ENCODE measurements around the gene MAP2K6. TPM values are rescaled to one million over a fixed set of nuclear protein-coding genes. Genes with fewer than 3 reads are reported as not detected.

MAP2K6 gene
- total RNA-seq, 2 experiments from 2014 or later = 1.6 to 1.7 TPM

DNA sequence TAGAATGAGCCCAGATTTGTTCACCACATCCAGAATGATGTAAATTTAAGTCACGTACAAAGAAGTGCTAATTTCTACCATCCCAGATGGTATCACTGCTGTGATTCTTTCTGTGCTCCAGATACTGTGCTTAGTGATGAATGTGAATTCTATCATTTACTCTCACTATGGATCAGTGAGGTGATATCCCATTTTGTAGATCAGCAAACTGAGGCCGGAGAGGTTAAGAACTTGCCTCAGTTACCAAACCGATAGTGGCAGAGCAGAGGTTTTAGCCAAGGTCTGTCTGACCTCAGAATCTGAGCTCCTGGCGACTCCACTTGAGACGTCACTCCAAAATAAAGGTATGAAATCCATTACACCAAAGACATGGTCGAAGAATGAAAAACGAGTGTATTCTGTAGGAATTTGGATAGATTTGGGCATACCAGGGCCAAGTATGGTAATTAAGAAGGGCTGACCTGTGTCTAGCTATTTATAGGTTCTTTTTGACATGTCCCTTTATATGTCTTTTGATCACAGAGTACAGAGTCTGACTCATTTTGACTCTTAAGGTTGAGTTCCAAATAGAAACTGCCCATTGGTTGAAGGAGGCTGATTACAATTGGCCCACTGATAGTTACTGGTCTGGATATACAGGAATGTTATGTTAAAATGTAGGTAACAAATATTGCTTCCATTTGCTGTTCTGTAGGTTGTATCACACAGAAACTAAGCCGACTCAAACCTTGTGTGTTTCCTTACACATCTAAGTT lies 10.0 kb downstream of the MAP2K6 start:
- POLR2A ChIA-PET = no interaction called here
- CTCF ChIA-PET = interaction anchor here (1.3 to 2.5 kb wide), 2 partner anchors 10 to 82 kb away, joined by 4 to 10 read pairs; partner anchors contain the start of gene MAP2K6

DNA sequence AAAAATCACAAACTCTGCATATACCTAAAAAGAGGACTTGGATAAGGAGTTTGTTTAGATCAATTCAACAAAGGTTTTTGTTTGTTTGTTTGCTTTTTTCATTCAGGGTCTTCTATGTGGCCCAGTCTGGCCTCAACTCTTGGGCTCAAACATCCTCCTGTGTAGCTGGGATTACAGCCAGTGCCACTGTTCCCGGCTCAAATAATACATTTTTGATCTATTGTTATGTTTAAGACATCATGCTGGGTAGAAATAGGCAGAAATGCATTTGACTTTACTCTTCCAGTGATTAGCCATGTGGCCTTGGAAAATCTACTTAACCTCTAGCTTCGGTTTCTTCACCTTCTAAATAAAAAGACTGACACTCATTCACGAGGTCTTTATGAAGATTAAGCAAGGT lies 11.5 kb downstream of the MAP2K6 start:
- CTCF ChIA-PET = no interaction called here
- POLR2A ChIA-PET = interaction anchor here (0.6 kb wide), 1 partner anchor 1204 kb away, joined by 3 read pairs; no protein-coding TSS in a partner anchor

DNA sequence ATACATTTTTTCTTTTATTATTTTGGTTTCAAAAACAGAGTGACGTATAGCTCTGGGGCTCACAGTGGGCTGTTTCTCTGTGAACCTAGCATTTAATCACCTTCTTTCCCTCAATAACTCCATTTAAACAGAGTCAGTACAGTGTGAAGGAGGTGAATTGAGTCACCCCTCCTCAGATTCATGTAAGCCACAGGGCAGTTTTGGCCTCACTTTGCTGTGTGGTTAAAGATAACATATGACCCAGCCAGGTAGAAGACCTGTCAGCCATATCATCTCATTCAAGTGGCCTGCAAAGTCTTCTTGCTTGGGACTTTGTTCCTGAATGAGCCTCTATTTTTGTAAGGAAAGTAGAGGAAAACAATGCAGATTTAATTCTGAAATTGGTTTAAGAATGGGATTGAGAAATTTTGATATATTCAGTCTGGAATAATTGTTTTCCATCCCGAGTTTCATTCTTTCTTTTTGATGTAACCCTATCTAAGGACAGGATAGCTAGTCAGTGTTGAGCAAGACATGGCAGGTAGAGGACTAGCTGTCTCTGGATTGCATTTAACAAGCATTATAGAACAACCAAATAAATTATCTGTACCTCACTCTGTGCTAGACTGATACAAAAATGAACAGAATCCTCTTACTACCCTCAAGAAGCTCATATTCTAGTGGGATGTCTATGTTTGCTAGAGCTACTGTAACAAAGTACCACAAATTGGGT lies 13.1 kb downstream of the MAP2K6 start:
- POLR2A ChIA-PET = no interaction called here

DNA sequence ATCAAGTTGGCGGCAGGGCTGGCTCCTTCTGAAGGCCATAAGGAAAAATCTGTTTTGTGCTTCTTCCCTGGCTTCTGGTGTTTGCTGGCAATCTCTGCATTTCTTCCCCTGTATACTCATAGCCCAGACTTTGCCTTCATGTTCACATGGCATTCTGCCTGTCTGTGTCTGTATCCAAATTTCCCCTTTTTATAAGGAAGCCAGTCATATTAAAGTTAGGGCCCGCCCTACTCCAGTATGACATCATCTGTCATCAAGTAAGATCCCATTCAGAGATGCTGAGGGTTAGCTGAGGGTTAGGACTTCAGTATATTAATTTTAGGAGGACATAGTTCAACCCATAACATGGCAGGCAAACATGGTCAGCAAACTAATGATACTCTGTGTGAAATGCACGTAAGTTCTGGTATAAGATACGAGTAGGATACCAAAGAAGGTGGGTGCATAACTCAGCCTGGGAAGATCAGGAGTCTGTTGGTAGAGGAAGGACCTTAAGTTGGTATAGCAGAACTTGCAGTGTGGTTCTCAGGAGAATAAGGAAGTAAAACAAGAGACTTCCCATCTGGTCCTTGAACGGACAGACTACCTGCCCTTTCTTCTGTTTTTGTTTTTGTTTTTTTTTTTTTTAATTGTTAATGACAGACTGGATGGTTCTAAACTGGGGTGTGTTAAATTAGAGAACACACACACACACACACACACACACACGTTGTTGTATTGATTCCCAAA lies 13.9 kb downstream of the MAP2K6 start:
- CTCF ChIA-PET = no interaction called here

More for the DNA sequence above, 13.1 kb downstream of the MAP2K6 start:
- CTCF ChIA-PET = no interaction called here

DNA sequence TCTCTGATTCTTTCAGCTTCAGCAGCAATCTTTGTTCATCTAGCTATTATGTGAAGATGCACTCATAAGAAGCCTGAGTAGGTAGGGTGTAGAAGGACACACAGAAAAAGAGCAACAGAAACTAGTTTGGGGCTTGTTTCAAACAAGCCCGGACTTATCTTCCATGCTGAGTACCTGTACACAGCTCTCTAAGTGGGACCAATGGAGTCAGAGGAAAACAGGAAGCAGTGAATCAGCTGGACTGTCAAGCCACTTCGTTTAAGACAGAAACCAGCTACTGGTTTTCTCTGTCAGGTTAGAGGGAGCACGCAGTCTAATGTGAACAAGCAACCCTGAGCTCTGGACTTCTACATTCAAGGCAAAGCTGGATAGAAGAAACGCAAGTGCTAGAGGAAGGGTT lies 16.0 kb downstream of the MAP2K6 start:
- ChIA-PET CTCF (no interaction called here), POLR2A (no interaction called here)

More for the DNA sequence above, 13.9 kb downstream of the MAP2K6 start:
- POLR2A ChIA-PET = no interaction called here

DNA sequence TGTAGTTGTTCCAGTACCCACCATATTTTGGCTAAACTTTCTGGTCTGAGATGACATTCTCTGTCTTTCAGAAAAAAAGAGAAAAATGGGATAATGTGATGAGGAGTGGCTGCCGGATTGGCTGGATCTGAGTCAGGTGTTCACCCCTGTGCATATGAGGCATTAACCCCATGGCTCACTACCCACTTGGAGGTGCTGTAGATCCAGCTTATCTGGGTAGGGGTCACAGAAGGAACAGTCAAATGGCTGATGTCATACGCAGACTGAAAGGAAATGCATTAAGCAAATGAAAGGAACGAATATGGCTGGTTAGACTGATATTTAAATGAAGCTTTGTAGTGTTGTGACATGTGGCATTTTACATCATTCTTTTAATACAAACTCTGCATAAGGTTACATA lies 17.3 kb downstream of the MAP2K6 start:
- CTCF ChIA-PET = no interaction called here
- POLR2A ChIA-PET = no interaction called here

DNA sequence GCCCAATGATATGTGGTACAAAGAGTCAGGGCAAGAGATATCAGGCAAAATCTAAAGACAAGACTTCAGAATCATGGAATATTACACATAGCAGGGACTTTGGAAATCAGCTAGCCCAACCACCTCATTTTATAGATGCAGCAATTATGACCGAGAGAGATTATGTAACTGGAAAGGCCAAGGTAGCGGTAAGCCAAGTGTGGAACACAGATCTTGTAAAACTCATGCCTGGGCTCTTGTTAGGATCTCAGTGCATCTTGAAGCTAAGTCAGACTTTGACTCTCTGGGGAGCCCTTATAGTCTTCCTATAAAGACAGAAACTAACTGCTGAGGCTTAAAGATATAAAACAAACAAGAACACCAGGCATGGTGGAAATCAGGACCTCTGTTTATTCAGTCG lies 18.6 kb downstream of the MAP2K6 start:
- CTCF ChIA-PET = no interaction called here
- POLR2A ChIA-PET = no interaction called here

DNA sequence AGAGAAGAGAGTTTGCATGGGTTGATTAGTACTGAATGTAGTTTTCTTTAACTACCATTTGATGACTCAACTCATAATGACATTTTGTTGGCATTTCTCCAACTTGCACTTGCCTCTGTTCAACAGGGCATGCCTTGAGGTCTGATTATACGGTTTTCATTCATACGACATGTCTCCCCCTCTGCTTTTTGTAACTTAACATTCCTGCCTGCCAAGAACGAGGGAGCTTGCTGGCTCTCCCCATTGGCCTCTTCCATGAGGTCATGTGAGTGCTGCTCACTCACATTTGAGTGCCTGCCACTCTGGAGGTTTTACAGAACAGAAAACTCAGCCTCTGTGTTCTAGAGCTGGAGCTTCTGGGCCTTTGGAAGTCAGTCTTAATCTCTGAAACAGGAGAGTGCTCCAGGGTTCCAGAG lies 19.7 kb downstream of the MAP2K6 start:
- ChIA-PET POLR2A (no interaction called here), CTCF (interaction anchor here (0.6 kb wide), 1 partner anchor 38 kb away, joined by 4 read pairs; no protein-coding TSS in a partner anchor)

DNA sequence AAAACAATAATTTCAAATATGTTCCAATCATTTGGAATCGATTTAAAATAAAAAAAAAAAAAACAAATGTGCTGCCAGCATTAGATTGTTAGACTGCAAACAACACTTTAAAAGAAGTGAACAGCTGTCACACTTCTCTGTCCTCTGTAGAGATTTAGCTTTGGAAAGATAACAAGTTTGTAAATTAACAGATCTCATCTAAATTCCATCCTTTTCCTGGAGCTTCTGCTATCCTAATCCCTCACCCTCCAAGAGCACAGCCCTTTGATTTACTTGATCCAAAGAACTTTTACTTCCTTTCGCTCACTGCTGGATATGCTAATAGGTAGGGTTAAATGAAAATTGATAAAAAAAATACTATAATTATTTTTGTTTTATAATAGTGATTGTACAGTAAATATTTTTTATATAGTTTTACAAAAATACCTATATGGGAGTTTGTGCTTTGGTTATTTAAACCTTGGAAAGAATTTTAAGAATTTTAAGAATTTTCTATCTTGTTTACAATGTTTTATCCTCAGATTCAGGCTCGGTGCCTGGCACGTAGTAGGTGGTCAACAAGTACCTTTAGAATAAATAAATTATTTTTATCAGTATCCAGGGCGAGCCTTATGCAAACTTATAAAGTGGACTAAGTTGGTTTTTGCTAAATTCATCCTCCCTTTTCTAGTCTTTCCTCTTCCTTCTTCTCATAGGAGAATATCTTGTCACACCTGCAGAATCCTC lies 21.6 kb downstream of the MAP2K6 start:
- ChIA-PET POLR2A (interaction anchor here (0.6 kb wide), 1 partner anchor 1684 kb away, joined by 3 read pairs; no protein-coding TSS in a partner anchor), CTCF (no interaction called here)

DNA sequence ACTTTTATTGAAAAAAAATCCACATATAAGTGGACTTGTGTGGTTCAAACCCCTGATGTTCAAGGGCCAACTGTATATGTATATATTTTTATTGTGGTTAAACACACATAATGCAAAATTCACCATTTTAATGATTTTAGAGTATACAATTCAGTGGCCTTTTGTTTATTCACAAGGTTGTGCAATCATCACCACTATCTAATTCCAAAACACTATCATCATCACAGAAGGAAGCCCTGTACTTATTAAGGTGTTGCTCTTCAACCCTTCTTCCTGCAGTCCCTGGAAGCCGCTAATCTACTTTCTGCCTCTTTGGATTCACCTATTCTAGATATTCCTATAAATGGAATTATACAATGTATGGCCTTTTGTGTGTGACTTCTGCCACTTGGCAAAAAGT lies 23.0 kb downstream of the MAP2K6 start:
- POLR2A ChIA-PET = no interaction called here
- CTCF ChIA-PET = interaction anchor here (0.7 kb wide), 1 partner anchor 23 kb away, joined by 6 read pairs; no protein-coding TSS in a partner anchor

DNA sequence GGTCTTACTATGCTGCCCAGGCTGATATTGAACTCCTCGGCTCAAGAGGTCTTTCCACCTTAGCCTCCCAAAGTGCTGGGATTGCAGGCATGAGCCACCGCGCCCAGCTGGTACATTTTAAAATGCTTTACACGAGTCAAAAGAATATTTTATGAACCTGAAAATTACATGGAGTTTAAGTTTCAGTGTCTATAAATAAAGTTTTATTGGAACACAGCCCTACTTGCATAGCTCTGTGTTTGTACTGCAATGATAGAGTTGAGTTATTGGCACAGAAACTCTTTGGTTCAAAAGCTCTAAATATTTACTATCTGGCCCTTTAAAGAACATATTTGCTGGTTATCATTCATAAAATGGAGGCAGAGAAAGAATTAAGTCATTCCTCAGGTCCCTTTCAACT lies 24.3 kb downstream of the MAP2K6 start:
- ChIA-PET CTCF (no interaction called here), POLR2A (no interaction called here)

DNA sequence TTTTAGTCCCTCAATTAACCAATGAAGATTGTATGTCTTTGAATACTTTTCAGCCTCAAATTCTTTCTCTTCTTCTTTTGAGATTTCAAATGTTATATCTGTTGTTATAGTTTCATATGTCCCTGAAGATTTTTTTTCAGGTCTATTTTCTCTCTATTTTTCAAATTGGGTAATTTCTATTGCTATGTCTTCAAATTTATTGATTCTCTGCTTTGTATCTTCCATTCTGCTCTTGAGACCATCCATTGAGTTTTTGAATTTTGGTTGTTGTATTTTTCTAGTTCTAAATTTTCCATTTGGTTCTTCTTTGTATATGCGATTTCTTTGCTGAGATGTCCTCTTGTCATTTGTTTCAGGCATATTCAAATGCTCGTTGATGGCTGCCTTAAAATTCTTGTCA lies 26.7 kb downstream of the MAP2K6 start:
- ChIA-PET CTCF (no interaction called here), POLR2A (no interaction called here)

DNA sequence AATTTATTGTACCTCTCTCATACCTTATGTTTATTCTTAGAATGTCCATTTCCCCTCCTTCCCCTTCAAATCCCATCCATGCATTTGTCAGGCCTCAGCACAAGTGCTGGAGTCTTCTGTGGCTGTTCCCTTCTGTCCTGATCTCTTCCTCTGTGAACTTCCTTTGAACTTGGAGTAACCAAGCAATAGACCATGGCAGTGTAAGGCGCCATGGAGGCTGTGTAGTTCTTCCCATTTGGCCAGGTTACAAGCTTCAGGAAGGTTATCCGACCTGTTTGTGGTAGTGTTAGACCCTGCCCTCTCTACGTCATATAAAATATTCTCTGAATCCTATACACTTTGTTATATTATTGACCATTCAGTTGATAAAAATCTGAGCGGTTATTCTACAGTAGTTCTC lies 28.6 kb downstream of the MAP2K6 start:
- CTCF ChIA-PET = no interaction called here
- POLR2A ChIA-PET = no interaction called here

DNA sequence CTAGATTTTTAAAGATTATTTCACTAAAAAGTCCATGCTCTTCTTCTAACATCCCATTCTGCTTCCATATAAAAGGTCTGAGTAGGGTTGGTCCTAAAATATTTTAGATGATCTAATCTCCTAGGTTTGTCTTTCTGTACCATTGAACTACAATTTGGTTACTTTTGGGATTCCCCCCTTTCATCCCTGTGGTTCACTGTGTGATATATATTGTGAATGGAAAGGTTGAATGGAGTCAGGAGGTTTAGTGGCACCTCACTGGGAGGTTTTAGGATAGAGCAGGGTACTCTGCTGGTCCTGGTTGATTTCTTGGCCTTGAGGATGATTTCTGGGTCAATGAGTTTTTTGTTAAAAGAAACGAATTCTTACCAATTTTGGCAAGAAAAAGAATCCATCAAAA lies 29.5 kb downstream of the MAP2K6 start:
- POLR2A ChIA-PET = no interaction called here
- CTCF ChIA-PET = no interaction called here

DNA sequence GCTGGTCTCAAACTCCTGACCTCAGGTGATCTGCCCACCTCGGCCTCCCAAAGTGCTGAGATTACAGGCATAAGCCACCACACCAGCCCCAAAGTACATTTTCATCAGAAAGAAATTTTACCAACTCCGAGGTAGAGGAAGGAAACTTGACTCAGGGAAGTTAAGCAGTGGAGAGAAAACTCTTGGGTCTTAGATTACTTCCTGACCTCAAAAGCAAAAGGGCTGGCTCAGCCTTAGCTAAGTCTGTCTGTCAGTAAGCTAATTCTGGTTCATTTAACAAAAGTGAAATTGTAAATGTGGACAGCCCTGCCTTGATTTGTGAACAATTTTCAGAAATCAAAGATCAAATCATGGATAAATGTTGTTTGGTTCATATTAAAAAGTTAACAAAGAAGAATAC lies 30.6 kb downstream of the MAP2K6 start:
- ChIA-PET POLR2A (no interaction called here), CTCF (no interaction called here)

DNA sequence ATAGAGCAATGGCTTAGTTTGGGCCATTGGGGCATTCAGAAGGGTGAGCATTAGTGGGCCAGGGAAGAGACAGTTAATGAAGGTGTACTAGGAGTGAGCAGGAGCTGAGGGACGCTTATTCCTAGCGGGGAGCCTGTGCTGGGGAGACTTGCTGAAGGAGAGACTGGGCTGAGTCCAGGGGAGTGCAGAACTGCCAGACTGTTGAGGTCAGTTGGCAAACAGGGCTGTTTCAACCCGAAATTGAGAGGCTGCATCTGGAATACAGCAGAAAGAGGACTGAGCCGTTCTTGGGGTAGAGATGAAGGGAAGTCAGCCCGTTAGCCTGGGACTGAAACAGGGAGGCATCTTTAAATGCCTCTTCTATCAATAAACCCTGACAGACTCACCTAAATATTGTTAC lies 33.2 kb downstream of the MAP2K6 start:
- ChIA-PET CTCF (no interaction called here), POLR2A (no interaction called here)

DNA sequence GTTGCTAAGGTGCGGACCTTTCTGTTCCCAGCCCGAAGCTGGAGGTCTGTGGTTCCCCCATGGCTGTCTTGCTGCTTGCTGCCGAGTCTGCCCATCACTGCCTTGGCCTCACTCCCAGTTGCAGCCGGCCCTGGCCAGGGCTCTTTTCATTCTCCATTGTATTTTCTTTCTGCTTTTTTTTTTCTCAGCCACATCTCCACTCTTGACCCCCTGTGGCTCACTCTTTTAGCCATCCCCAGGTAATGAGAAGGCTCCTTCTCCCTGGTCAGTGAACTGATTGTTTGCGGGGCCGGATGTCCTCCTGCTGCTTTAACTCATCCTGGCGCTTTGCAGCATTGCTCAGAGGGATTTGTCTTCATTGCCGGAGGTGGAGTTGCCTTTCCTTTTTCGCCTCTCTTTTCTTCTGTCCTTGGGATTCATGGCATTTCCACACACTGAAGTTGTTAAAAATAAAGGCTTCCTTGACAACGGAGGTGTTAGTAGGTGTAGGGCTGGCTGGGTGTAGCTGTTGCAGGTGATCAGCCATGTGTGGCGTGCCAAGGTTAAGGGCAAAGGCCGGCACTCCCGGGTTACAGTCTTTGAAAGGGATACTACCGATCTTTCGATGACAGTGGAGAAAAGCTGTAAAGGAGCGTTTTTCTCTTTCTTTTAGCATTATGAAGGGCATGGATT lies 34.1 kb downstream of the MAP2K6 start:
- POLR2A ChIA-PET = no interaction called here

DNA sequence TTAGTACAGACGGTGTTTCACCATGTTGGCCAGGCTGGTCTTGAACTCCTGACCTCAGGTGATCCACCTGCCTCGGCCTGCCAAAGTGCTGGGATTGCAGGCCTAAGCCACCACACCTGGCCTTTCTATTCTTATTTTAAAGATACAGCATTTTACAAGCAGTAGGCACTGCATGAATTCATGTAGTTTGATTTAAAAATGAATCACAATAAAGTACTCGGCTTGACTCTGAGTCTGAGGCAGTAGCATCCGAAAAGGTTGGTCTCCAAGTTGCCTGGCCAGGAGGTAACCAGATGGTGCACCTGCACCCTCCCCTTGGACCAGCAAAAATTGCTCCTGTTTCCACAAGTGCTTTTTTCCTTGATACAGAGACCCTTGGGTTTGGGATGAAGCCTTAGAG lies 35.6 kb downstream of the MAP2K6 start:
- CTCF ChIA-PET = no interaction called here
- POLR2A ChIA-PET = no interaction called here

More for the DNA sequence above, 34.1 kb downstream of the MAP2K6 start:
- CTCF ChIA-PET = no interaction called here

DNA sequence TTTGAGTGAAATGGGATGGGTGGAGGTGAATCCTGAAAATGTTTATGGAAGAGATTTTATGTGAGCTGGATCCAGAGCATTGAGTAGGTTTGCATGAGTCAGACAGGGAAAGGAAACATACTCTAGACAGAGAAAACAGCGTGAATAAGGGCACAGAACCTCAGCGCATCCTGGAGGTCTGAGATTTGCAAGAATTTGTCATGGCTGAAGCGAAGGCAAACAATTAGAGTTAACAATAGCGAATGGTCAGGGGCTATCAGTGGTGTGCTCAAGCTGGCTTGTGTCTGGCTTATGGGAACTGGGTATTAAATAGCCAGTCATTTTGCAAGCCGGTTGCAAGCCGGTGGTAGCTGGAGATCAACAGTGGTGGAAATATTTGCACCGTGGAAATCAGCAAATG lies 36.4 kb downstream of the MAP2K6 start:
- POLR2A ChIA-PET = no interaction called here
- CTCF ChIA-PET = no interaction called here

Data from activated CD8-positive, alpha-beta memory T cell treated with anti-CD3 and anti-CD28 coated beads for 36 hours (primary cell).